D341Med (cell line): ENCODE measurements around the gene SEPTIN6.
"Not testable (repeated sequence)": the region's sequence is repeated elsewhere in the genome, so short reads cannot be mapped to it uniquely, and the experiment has no call there.

Experiments
- DNase-seq: peaks from one replicate; pipeline ENCODE4 v3.0.0; 2012; ENCODE audit warnings: low spot score

Gene SEPTIN6

GRCh38 chrX:119690921-119691716 lies 1.8 kb downstream of the SEPTIN6 start:
- no peak for DNase-seq

GRCh38 chrX:119688911-119689321 lies 4.1 kb downstream of the SEPTIN6 start:
- DNase-seq: no peak

GRCh38 chrX:119687661-119688413 lies 5.1 kb downstream of the SEPTIN6 start:
- DNase-seq: no peak

- DNase-seq: peak; percentile 21
These were observed 6.8 kb downstream of the SEPTIN6 start for GRCh38 chrX:119686087-119686691.

GRCh38 chrX:119685225-119686066 lies 7.5 kb downstream of the SEPTIN6 start:
- no peak for DNase-seq

GRCh38 chrX:119684916-119685224 lies 8.1 kb downstream of the SEPTIN6 start:
- DNase-seq: no peak

- DNase-seq: not testable (repeated sequence)
These were observed 8.7 kb downstream of the SEPTIN6 start for GRCh38 chrX:119684312-119684711.

GRCh38 chrX:119682019-119682989 lies 10.7 kb downstream of the SEPTIN6 start:
- no peak for DNase-seq

- no peak for DNase-seq
These were observed 15.3 kb downstream of the SEPTIN6 start for GRCh38 chrX:119677654-119677981.

- DNase-seq: no peak
These were observed 15.9 kb downstream of the SEPTIN6 start for GRCh38 chrX:119676949-119677653.

GRCh38 chrX:119673336-119673735 lies 19.6 kb downstream of the SEPTIN6 start:
- DNase-seq: no peak

GRCh38 chrX:119672426-119672825 lies 20.5 kb downstream of the SEPTIN6 start:
- DNase-seq: no peak

- DNase-seq: no peak
These were observed 23.4 kb downstream of the SEPTIN6 start for GRCh38 chrX:119669424-119670037.

GRCh38 chrX:119667111-119667878 lies 25.7 kb downstream of the SEPTIN6 start:
- DNase-seq: no peak

- not testable (repeated sequence) for DNase-seq
These were observed 28.1 kb downstream of the SEPTIN6 start for GRCh38 chrX:119664877-119665276.

- DNase-seq: no peak
These were observed 31.5 kb downstream of the SEPTIN6 start for GRCh38 chrX:119661486-119661885.

- DNase-seq: no peak
These were observed 33.4 kb downstream of the SEPTIN6 start for GRCh38 chrX:119659522-119659921.

- no peak for DNase-seq
These were observed 37.8 kb downstream of the SEPTIN6 start for GRCh38 chrX:119655125-119655524.

- DNase-seq: no peak
These were observed 38.8 kb downstream of the SEPTIN6 start for GRCh38 chrX:119654112-119654531.
